Kidney glomerular epithelial cell (primary cell): ENCODE data around the gene FSTL1.

Experiments
- DNase-seq: peaks from one replicate; lab custom pipeline; 2025; lab: John Stamatoyannopoulos, UW

The FSTL1 gene

GRCh38 chr3:120450600-120451271 is at the start of gene FSTL1:
Gene FSTL1, minus strand, starts transcription at chr3:120450992. Its CDS starts 246 bp downstream, at chr3:120450746.
- peak; percentile 19 for DNase-seq

- peak; percentile 94 for DNase-seq
These were observed 48.0 kb upstream of the FSTL1 start for GRCh38 chr3:120498556-120499346.

GRCh38 chr3:120497818-120498217 is 47.0 kb upstream of the FSTL1 start:
- DNase-seq, result peak; percentile 28

- peak; percentile 84 for DNase-seq
These were observed 46.5 kb upstream of the FSTL1 start for GRCh38 chr3:120497336-120497735.

- peak; percentile 66 for DNase-seq
These were observed 45.6 kb upstream of the FSTL1 start for GRCh38 chr3:120496278-120497002.

GRCh38 chr3:120495809-120496208 is 45.0 kb upstream of the FSTL1 start:
- DNase-seq, result no peak

- DNase-seq, result no peak
These were observed 41.3 kb upstream of the FSTL1 start for GRCh38 chr3:120492103-120492502.

GRCh38 chr3:120489421-120489820 is 38.6 kb upstream of the FSTL1 start:
- no peak for DNase-seq

GRCh38 chr3:120488296-120488695 is 37.5 kb upstream of the FSTL1 start:
- DNase-seq, result no peak

GRCh38 chr3:120487191-120487650 is 36.4 kb upstream of the FSTL1 start:
- DNase-seq, result no peak

- no peak for DNase-seq
These were observed 30.3 kb upstream of the FSTL1 start for GRCh38 chr3:120481081-120481480.

- no peak for DNase-seq
These were observed 27.0 kb upstream of the FSTL1 start for GRCh38 chr3:120477781-120478180.

GRCh38 chr3:120475722-120476377 is 25.1 kb upstream of the FSTL1 start:
- DNase-seq, result peak; percentile 23

GRCh38 chr3:120473896-120474675 is 23.3 kb upstream of the FSTL1 start:
- DNase-seq, result no peak

- DNase-seq, result no peak
These were observed 22.6 kb upstream of the FSTL1 start for GRCh38 chr3:120473389-120473788.

GRCh38 chr3:120472121-120472844 is 21.5 kb upstream of the FSTL1 start:
- no peak for DNase-seq

- DNase-seq, result no peak
These were observed 20.9 kb upstream of the FSTL1 start for GRCh38 chr3:120471643-120472042.

GRCh38 chr3:120470870-120471269 is 20.1 kb upstream of the FSTL1 start:
- DNase-seq, result no peak

GRCh38 chr3:120469882-120470301 is 19.1 kb upstream of the FSTL1 start:
- no peak for DNase-seq

- DNase-seq, result no peak
These were observed 18.6 kb upstream of the FSTL1 start for GRCh38 chr3:120469440-120469839.
